ENCODE results near the gene FAM241A. TPM values are rescaled to one million over a fixed set of nuclear protein-coding genes. Genes with fewer than 3 reads are reported as not detected.
"Not testable (repeated sequence)": the region's sequence is repeated elsewhere in the genome, so short reads cannot be mapped to it uniquely, and the experiment has no call there.

Gene FAM241A
- polyA plus RNA-seq, 1 donor = 2.9 TPM

DNA sequence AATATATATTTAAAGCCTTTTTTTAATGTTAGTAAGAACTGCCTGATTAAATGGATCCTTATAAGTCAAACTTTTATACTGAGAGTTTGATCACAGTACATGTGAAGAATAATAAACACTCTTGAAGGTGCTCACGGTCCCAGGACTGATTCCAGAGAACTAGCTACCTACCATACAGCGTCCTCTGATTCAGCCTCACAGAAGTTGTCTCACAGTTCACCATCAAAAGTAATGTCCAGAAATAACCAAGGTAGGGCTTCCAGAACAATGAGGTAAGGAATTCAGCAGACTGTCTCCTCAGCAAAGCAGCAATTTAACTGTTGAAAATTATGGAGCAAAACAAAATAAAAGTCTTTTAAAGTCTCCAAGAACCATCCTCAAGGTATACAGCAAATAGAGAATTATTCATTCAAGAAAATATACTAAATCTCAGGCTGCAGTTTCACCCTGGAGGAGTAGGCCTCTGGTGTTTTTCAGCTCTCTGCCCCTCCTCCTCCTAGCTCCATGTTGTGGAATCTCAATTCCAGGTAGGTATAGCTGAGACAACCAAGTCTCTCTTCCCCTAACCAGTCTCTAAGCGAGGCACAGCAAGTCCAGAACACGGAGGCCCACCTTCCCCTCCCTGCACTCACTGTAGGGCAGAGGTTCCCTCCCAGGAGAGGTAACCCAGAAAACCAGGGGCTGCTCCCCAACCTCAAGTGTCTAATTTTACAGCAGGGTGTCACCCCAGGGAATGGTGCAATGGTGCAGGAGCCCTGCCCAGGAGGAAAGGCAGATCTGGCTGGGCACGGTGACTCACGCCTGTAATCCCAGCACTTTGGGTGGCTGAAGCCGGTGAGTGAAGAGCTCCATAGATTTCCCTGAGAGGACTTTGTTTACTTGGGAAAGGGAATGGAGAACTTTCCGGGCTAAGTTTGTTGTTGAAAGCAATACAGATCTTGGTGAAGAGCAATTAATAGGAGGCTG lies 28.6 kb downstream of the FAM241A start:
- no peak for DNase-seq (ENCODE audit: low read depth)

DNA sequence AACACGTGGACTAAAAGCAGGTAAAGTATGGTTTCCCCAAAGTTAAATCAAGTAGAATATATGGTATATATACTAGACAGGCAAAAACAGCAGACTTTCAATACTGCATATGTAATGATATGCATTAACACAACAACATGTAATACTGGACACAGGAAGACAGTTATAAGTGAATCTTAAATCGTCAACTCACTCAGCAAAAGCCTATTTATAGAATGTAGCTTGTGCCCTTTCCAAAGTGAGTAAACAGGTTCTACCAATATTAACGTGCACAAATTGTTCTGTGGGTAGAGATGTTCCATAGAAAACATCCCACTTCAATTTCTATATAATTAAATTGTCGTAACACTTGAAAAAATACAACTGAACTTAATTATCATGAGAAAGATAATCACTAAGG lies 30.6 kb downstream of the FAM241A start:
- DNase-seq (ENCODE audit: low read depth) = no peak

DNA sequence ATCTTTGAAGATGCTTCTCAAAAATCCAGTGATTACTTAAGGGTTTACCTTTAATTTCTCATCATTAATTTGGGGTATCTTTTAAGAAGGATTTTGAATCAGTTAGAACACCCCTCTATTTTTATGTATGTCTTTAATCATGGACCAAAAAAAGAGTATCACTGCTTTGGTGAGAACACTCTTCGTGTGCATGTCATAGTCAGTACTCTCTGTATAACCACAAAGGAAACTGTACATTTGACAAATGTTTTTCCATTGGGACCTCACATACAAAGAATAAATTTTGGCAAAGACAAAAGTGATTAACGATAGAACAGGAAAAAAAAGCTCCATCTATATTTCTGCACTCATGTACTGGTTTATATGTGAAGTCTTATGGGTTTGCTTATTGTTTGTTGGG lies 31.3 kb downstream of the FAM241A start:
- DNase-seq (ENCODE audit: low read depth) = no peak

DNA sequence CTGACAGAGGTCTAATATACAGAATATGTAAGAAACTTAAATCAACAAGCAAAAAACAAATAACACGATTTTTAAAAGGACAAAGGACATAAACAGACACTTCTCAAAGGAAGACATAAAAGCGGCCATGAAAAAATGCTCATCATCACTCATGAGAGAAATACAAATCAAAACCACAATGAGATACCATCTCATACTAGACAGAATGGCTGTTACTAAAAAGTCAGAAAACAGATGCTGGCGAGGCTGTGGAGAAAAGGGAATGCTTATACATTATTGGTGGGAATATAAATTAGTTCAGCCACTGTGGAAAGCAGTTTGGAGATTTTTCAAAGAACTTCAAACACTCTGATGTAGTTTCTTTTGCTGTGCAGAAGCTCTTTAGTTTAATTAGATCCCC lies 33.5 kb downstream of the FAM241A start:
- not testable (repeated sequence) for DNase-seq (ENCODE audit: low read depth)

DNA sequence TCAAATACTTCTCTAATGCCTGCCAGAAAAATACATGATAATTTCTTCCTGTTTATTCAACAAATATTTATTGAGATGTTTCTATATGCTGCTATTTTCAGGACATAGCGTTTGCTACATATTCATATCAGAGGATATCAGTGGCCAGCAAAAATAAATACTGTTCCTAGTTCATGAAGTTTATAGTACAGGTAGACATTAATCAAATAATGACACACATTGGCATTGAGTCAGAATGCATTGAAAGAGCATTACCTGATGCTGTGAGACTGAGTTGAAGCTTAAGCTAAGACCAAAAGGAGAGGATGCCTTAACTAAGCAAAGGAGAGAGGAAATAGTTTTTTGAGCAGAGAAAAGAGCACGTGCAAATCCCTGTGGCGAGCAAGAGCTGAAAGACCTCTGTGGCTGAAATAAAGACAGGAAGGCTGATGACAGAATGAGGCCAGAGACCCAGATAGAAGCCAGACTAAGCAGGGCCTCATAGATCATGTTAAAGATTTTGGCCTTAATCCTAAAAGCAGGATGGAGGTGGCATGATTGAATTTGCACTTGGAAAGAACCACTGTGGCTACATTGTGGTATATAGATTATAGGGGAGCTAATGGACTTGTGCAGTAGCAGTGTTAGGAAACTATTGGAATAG lies 36.2 kb downstream of the FAM241A start:
- no peak for DNase-seq (ENCODE audit: low read depth)

DNA sequence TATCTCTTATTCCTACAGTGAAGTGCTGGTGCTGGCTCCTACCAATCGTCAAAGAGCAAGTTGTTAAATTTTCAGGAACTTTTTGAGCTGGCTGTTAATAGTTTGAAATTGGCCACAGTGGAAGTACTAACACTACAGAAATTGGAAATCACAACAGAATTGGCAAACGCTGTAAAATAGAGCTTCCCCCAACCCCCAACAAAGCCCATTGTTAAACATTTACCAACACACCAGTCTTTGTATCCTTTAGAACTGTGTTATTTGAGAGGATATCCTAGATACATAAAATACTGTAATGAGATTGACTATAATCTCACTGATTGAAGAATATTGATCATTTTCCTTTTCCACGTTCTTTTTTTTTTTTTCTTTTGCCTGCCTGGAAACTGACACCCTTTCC lies 37.4 kb downstream of the FAM241A start:
- DNase-seq (ENCODE audit: low read depth) = no peak

DNA sequence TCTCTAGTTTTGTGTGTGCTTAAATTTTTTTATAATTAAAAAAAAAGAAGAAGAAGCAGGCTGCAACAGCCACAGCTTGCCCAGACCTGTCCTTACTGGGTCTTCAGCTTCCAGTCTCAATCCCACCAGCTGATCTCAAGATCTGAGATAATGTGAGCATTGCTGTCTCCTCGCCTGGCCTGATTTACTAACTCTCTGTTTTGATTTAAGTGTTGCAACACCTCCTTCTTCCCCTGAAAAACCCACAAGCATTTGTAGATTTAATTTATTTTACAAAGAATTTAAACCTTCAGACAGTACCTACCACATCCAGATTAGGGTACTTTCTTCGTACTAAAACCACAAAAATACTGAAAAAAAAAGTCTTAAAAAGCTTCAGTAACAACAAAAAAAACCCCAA lies 38.0 kb downstream of the FAM241A start:
- no peak for DNase-seq (ENCODE audit: low read depth)

DNA sequence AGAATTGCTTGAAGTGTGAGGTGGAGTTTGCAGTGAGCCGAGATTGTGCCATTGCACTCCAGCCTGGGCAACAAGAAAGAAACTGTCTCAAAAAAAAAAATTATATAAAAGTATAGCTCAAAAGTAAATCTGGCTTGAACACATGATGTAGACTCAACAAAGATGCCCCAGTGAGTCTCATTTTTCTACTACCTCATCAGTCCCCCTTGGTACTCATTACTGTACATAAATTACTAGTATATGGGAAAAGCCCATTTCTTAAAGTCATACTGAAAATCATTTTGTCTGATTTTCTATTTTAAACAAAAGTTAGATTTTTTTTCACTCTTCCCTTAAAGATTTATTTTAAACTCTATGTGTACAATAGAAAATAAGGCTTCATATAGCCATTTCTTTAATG lies 39.2 kb downstream of the FAM241A start:
- no peak for DNase-seq (ENCODE audit: low read depth)

DNA sequence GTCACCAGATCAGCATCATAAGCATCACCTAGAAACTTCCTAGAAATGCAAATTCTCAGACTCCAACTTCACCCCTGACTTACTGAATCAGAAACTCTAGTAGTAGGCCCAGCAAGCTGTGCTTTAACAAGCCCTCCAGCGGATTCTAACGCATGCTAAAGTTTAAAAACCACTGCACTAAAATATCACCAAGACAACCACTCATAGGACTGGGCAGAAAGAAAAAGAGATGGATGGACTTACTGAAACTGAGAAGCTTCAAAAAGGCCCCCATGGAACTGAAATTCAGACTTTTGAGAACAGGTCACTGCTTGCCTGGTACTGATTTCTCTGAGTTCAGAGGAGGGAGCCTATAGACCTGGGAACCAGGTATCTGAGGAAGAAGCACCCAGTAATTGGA lies 40.1 kb downstream of the FAM241A start:
- DNase-seq (ENCODE audit: low read depth) = no peak

DNA sequence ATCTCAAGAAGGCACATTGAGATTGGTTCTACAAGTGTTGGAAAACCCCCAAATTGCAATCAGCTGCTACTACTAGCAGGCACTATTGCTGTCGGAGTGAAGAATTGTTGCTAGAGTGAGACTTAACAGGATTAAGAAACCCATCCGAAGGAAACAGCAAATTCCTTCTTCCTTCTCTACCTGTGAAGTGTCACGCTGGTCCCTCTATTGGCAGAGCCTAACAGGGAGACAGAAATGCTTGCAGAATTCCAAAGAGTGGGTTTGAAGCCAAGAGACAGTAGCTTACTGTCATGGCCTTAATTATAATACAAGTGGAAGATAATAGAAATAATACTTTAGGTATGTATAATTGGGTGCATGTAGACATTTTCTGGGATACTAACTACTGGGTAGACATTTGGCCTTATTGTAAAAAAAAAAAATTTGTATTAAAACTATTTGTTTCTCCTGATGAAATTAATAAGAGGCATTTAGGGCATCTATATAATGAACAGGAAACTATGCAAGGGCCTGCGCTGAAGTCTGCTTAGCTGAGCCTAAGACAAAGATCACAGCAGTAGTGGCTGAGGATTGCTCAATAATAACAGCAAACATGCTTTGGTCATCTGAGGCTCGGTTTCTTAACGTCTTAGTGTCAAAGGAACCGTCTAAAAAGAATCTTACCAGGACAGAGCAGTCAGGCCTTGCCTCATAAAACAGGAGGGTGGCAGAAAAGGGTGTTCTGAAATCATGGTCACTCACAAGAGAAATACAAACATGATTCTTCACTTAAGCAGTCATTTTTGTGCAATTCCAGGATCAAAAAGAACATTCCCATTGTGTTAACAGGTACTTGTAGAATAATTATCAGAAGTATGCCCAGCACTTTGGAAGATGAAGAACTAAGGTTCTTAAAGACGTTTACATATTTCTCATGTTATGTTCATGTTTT lies 40.8 kb downstream of the FAM241A start:
- DNase-seq (ENCODE audit: low read depth) = no peak

DNA sequence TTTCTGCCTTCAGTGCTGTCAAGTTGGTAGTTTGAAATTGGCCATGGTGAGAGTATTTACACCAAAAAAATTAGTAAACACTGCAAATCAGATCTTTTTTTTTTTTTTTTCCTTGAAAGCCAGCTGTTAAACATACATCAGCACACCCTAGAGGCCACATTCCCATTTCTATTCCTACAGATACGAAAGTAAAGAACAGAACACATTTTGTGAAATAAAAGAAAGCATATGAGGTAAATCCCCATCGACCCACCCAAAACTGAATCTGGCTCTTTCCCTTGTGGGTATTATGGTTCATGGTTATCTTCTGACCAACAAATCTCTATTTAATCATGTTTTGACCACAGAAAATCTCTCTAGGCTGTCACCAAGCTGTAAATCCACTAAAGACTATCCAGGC lies 44.5 kb downstream of the FAM241A start:
- no peak for DNase-seq (ENCODE audit: low read depth)

DNA sequence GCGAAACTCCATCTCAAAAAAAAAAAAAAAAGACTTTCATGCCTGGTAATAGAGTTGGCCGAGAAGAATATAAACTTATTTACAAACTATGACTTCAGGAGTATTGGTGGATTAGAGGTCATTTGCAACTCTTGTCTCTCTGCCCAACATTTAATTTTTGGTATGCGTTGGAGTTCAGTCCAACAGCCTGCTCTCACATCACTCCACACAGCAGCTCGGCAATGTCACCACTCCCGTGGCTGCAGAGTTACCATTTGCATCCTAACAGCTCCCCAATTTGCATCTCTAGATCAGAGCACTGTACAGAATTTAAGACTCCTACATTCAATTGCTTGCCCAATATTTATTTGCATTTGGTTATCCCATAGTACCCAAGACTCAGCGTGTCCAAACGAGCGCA lies 45.4 kb downstream of the FAM241A start:
- no peak for DNase-seq (ENCODE audit: low read depth)

DNA sequence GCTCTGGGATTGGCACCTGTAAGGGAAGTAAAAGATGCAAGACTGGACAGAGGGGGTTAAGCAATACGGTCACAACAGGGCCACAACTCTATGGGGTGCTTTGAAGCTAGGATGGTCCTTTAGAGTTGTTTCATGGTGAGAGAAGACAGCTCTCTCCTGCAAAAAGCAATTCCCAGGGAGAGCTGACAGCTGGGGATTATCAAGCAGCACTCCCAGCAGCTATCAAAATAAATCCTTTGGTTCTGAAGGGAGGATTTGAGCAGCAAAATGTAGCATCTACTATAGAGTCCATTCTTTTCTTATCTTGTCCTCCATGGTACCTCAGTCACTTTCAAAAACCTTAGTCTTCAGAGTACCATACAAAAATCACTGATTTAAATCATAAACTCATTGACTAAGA lies 51.2 kb downstream of the FAM241A start:
- no peak for DNase-seq (ENCODE audit: low read depth)

DNA sequence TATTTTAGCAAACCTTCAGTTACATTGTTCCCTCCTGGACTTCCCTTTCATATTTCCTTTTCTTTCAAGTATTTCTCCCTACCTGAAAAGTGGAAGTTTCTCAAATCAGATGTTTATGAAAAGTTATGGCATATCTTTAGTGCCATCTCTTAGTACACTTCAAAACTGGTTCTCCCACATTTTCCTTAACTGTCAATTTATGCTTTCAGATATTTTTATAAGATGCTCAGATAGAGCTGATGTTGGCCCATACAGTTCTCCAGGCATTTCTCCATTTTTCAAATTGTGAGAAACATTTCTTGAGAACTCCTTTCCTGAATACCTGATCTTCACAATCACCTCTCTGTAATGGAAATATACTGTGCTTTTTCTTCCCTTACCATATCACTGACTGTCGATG lies 53.8 kb downstream of the FAM241A start:
- DNase-seq (ENCODE audit: low read depth) = no peak

DNA sequence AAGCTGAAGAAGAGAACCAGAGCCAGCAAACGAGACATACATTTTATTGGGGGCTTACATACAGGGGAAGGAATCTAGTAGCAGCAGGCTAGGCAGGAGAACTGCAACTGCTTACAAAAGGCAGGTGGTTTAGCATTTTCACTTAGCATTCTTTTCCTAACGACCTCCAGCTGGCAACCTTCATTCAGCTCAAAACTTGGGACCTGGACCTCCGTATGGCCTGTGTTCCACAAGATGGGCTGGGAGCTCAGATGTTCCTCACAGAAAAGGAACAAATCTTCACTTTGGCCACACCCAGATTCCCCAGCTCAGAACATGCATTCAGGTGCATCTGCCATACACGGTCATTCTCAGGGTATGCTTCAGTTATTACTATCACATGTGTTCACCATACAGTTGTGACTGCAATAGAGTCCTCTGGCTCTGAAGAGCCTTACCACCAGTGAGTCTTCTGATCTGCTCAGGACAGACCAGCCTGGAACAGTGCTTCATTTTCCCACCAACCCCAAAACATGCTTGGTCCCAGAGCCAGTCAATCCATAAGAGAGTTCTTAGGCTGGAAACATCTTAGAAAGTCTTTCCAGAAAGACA lies 56.8 kb downstream of the FAM241A start:
- no peak for DNase-seq (ENCODE audit: low read depth)

DNA sequence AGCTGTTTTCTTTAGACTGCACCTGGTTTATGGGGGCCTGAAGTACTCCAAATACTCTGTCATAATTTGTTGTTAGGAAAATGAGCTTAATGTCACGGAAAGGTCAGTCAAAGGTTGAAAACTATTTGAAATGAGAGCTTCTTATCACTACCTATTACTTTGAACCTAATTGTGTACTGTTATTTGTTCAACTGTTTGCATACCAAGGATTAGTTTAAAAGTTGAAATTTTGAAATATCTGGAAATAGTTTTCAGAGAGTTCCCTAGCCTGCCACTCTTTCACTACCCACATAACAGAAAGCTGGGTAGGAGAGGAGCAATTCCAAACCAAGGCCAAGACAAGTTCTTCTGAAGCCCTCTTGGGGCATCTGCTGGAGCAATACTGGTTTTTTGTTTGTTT lies 58.3 kb downstream of the FAM241A start:
- no peak for DNase-seq (ENCODE audit: low read depth)

DNA sequence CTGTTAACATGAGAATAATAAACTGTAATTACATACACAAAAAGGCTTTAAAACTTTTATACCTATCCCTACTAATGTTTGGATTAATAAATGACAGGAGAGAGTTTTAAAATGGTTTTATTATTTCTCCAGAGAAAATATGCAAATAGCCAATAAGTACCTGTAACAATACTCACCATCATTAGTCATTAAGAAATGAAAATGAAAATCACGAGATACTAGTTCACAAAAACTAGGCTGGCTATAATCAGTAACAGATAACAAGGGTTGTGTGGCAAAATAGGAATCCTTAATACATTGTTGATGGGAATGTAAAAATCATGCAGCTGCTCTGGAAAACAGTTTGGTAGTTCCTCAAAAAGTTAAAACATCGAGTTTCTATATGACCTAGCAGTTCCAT lies 61.2 kb downstream of the FAM241A start:
- no peak for DNase-seq (ENCODE audit: low read depth)

DNA sequence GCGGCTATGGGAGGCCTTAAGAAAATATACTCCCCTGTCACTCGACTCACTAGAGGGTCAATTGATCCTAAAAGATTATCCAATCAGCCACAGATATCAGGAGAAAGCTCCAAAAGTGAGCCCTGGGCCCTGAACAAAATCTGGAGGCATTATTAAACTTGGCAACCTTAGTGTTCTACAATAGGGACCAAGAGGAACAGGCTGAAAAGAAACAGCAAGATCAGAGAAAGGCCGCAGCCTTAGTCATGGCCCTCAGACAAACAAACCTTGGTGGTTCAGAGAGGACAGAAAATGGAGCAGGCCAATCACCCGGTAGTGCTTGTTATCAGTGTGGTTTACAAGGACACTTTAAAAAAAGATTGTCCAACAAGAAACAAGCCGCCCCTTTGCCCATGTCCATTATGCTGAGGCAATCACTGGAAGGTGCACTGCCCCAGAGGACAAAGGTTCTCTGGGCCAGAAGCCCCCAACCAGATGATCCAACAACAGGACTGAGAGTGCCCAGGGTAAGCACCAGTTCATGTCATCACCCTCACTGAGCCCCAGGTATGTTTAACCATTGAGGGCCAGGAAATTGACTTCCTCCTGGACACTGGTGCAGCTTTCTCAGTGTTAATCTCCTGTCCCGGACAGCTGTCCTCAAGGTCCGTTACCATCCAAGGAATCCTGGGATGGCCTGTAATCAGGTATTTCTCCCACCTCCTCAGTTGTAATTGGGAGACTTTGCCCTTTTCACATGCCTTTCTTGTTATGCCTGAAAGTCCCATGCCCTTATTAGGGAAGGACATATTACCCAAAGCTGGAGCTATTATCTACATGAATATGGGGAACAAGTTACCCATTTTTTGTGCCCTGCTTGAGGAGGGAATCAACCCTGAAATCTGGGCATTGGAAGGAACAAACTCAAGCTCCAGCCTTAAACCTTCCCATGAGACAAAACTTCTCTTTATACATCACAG lies 63.2 kb downstream of the FAM241A start:
- DNase-seq (ENCODE audit: low read depth) = not testable (repeated sequence)

DNA sequence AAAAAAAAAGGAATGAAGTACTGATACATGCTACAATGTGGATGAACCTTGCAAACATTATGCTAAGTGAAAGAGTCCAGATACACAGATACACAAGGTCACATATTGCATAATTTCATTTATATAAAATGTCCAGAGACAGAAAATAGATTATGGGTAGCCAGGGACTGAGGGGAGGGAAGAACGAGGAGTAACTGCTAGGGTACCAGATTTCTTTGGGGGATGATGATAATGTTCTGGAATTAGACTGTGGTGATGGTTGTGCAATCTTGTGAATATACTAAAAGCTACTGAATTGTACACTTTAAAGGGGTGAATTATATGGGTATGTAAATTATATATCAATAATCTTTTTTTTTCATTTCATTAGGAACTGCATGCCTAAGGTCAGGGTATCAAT lies 65.5 kb downstream of the FAM241A start:
- DNase-seq (ENCODE audit: low read depth) = no peak

DNA sequence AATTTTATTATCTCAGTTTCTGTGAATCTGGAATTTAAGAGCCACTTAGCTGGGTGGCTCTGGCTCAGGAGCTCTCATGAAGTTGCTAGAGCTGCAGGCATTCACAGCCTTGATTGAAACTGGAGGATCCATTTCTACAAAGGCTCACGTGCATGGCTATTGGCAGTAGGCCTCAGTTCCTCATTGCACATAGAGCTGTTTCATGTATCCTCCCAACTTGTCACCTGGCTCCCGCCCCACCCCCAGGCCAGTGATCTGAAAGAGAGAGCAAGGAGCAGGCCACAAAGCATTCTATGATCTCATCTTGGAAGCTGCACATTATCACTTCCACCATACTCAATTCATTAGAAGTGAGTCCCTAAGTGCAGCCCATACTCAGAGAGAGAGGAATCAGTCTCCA lies 67.8 kb downstream of the FAM241A start:
- DNase-seq (ENCODE audit: low read depth) = no peak

DNA sequence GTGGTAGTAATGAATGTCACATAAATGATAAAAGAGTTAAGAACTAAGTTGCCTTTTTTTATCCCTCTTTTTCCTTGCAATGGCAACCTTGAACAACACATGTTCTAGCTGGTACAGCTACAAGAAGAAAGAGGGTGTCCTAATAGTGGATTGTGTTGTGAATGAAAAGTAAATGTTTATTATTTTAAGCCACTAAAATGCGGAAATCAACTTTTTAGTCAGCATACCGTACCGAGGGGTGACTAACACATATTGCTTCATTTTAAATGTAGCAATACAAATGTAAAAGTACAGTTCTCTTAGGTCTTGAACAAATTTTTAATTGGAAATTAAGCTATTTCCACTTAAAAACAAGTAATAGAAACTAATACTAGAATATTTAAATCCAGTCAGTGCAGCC lies 68.6 kb downstream of the FAM241A start:
- DNase-seq (ENCODE audit: low read depth) = no peak

Data from forelimb muscle (tissue), 1 donor.